H1 (cell line): ENCODE measurements around the gene TBC1D12. TPM values are rescaled to one million over a fixed set of nuclear protein-coding genes. Genes with fewer than 3 reads are reported as not detected.

ENCODE experiments used
- CTCF ChIA-PET: fragments of 300-600 bp; sonication (Branson Sonifier 250); formaldehyde crosslinking; loops from one replicate; lab custom pipeline; 2021; ENCODE audit not compliant: partially characterized antibody; lab: Charles Lee
- POLR2A ChIA-PET: fragments of 300-600 bp; sonication (Branson Sonifier 250); formaldehyde crosslinking; loops from one replicate; lab custom pipeline; 2021; ENCODE audit warnings: inconsistent platforms; ENCODE audit not compliant: partially characterized antibody; lab: Charles Lee
- DNase-seq, 2 experiments: peaks; one replicate each; pipeline versions ENCODE4 v3.0.0 to v3.0.0-alpha.2; 2010 to 2022; ENCODE audit warnings: low spot score in 2 of 2, low read depth in 1 of 2, mixed read lengths in 1 of 2
- FAIRE-seq: peaks from 2 replicates; lab custom pipeline; 2011; peaks lifted over from hg19 to GRCh38; lab: Jason Lieb, UNC
- H2AFZ ChIP-seq: 2 replicates; pipeline ENCODE4 v1.8.1; 2012; ENCODE audit warnings: low read length, inconsistent platforms
- H2AK5ac ChIP-seq: 2 replicates; pipeline ENCODE4 v1.6.1; 2013; ENCODE audit warnings: low read depth, low read length
- H2BK120ac ChIP-seq: replicated peaks from 2 replicates; pipeline ENCODE3; 2013; ENCODE audit warnings: low read depth, low read length, inconsistent platforms
- H2BK12ac ChIP-seq: 2 replicates; pipeline ENCODE4 v1.6.1; 2013; ENCODE audit warnings: low read depth, low read length
- H2BK15ac ChIP-seq: 2 replicates; pipeline ENCODE4 v1.6.1; 2013; ENCODE audit warnings: low read length
- H2BK20ac ChIP-seq: 2 replicates; pipeline ENCODE4 v1.6.1; 2013; ENCODE audit warnings: low read length
- H2BK5ac ChIP-seq: 2 replicates; pipeline ENCODE4 v1.6.1; 2013; ENCODE audit warnings: low read depth, low read length
- H3K14ac ChIP-seq: 2 replicates; pipeline ENCODE4 v1.6.1; 2013; ENCODE audit warnings: inconsistent platforms; ENCODE audit not compliant: insufficient read length
- H3K18ac ChIP-seq: 2 replicates; pipeline ENCODE4 v1.6.1; 2013; ENCODE audit warnings: low read length; ENCODE audit errors: extremely low read depth
- H3K23ac ChIP-seq: 2 replicates; pipeline ENCODE4 v1.6.1; 2013; ENCODE audit warnings: inconsistent platforms; ENCODE audit not compliant: insufficient read length
- H3K23me2 ChIP-seq: 2 replicates; pipeline ENCODE4 v1.6.1; 2013; ENCODE audit warnings: low read depth, low read length
- H3K27ac ChIP-seq: 2 replicates; pipeline ENCODE4 v1.6.1; 2011; ENCODE audit warnings: low read depth, low read length, inconsistent platforms
- H3K27me3 ChIP-seq, 4 experiments: replicated peaks in 1 of 4; 1 replicate in 1 of 4; 2 replicates in 3 of 4; pipeline versions ENCODE4 v1.6.1 to v1.8.1; 2011 to 2013; ENCODE audit warnings: low read length in 3 of 4, mild to moderate bottlenecking in 3 of 4, inconsistent platforms in 2 of 4, mixed read lengths in 2 of 4, moderate library complexity in 1 of 4; ENCODE audit not compliant: control insufficient read depth in 3 of 4, insufficient read depth in 3 of 4; ENCODE audit errors: extremely low read depth in 1 of 4
- H3K36me3 ChIP-seq, 4 experiments: 2 replicates each; pipeline versions ENCODE4 v1.6.1 to v1.8.1; 2011 to 2013; ENCODE audit warnings: mild to moderate bottlenecking in 4 of 4, low read length in 3 of 4, moderate library complexity in 2 of 4, control low read depth in 1 of 4, inconsistent platforms in 1 of 4; ENCODE audit not compliant: insufficient read depth in 4 of 4, control insufficient read depth in 2 of 4
- H3K4ac ChIP-seq: replicated peaks from 2 replicates; pipeline ENCODE3; 2013; ENCODE audit warnings: low read length, low read depth, mixed read lengths, inconsistent platforms; ENCODE audit not compliant: insufficient read length
- H3K4me1 ChIP-seq, 4 experiments: replicated peaks in 1 of 4; 1 replicate in 1 of 4; 2 replicates in 3 of 4; pipeline versions ENCODE4 v1.6.1 to v1.8.1; 2011 to 2013; ENCODE audit warnings: low read length in 3 of 4, inconsistent platforms in 2 of 4, mixed read lengths in 1 of 4; ENCODE audit not compliant: insufficient read depth in 4 of 4, control insufficient read depth in 3 of 4
- H3K4me2 ChIP-seq, 2 experiments: 2 replicates each; pipeline versions ENCODE4 v1.6.1 to v1.8.1; 2011 to 2013; ENCODE audit warnings: low read depth in 2 of 2, low read length in 2 of 2, control low read depth in 1 of 2, inconsistent platforms in 1 of 2, mild to moderate bottlenecking in 1 of 2; ENCODE audit not compliant: insufficient read depth in 1 of 2
- H3K4me3 ChIP-seq, 4 experiments: fragments of 200-600, 300-600 bp in 1 of 4; sonication (generic), shearing (Covaris generic), sonication (Bioruptor Twin) in 1 of 4; 2 replicates each; pipeline versions ENCODE4 v1.5.1 to v1.8.1; 2011 to 2016; ENCODE audit warnings: low read length in 4 of 4, low read depth in 3 of 4, control low read depth in 2 of 4, inconsistent platforms in 2 of 4, mild to moderate bottlenecking in 2 of 4, mixed read lengths in 1 of 4, moderate library complexity in 1 of 4; ENCODE audit not compliant: insufficient read depth in 2 of 4; ENCODE audit errors: extremely low read depth in 1 of 4
- H3K56ac ChIP-seq: replicated peaks from 2 replicates; pipeline ENCODE3; 2013; ENCODE audit warnings: low read depth, mild to moderate bottlenecking, mixed read lengths, low read length, inconsistent platforms; ENCODE audit not compliant: insufficient read length
- H3K79me1 ChIP-seq: 2 replicates; pipeline ENCODE4 v1.6.1; 2013; ENCODE audit warnings: low read depth, low read length, control low read depth
- H3K79me2 ChIP-seq, 2 experiments: 2 replicates each; pipeline versions ENCODE4 v1.6.1 to v1.8.1; 2012 to 2013; ENCODE audit warnings: low read length in 2 of 2, mild to moderate bottlenecking in 2 of 2, inconsistent platforms in 1 of 2; ENCODE audit not compliant: insufficient read depth in 2 of 2, control insufficient read depth in 1 of 2
- H3K9ac ChIP-seq, 4 experiments: replicated peaks in 1 of 4; 1 replicate in 1 of 4; 2 replicates in 3 of 4; pipeline versions ENCODE4 v1.6.1 to v1.8.1; 2011 to 2013; ENCODE audit warnings: low read depth in 3 of 4, low read length in 3 of 4, control low read depth in 2 of 4, mild to moderate bottlenecking in 2 of 4, moderate library complexity in 2 of 4, inconsistent platforms in 1 of 4; ENCODE audit errors: extremely low read depth in 1 of 4
- H3K9me3 ChIP-seq, 2 experiments: 2 replicates each; pipeline versions ENCODE4 v1.6.1 to v1.8.1; 2012 to 2013; ENCODE audit warnings: mild to moderate bottlenecking in 2 of 2, moderate library complexity in 2 of 2, control low read depth in 1 of 2, inconsistent platforms in 1 of 2, low read depth in 1 of 2, low read length in 1 of 2, mixed read lengths in 1 of 2; ENCODE audit not compliant: insufficient read depth in 2 of 2
- H4K20me1 ChIP-seq, 2 experiments: replicated peaks in 1 of 2; 2 replicates each; pipeline versions ENCODE3 to v1.8.1; 2011 to 2013; ENCODE audit warnings: inconsistent platforms in 2 of 2, low read length in 2 of 2, mild to moderate bottlenecking in 1 of 2; ENCODE audit not compliant: insufficient read depth in 2 of 2, control insufficient read depth in 1 of 2
- H4K5ac ChIP-seq: 2 replicates; pipeline ENCODE4 v1.6.1; 2013; ENCODE audit warnings: low read length, low read depth, mixed read lengths, inconsistent platforms; ENCODE audit not compliant: insufficient read length
- H4K8ac ChIP-seq: 2 replicates; pipeline ENCODE4 v1.8.0; 2013; ENCODE audit warnings: mild to moderate bottlenecking, moderate library complexity, low read length, inconsistent platforms; ENCODE audit not compliant: insufficient read depth; ENCODE audit errors: extremely low read depth
- H4K91ac ChIP-seq: replicated peaks from 2 replicates; pipeline ENCODE3; 2013; ENCODE audit warnings: low read length, mixed read lengths, inconsistent platforms; ENCODE audit not compliant: insufficient read length
- BACH1 ChIP-seq: IDR thresholded peaks from 2 replicates; pipeline ENCODE4 v1.6.1; 2012; ENCODE audit warnings: low read length, improper control_type of control experiment
- CEBPB ChIP-seq: IDR thresholded peaks from 2 replicates; pipeline ENCODE4 v1.6.1; 2012; ENCODE audit warnings: low read depth, low read length
- GTF2F1 ChIP-seq: IDR thresholded peaks from 2 replicates; pipeline ENCODE4 v1.6.1; 2012; ENCODE audit warnings: low read depth, low read length, improper control_type of control experiment, borderline replicate concordance
- JUN ChIP-seq: IDR thresholded peaks from 2 replicates; pipeline ENCODE4 v1.6.1; 2011; ENCODE audit warnings: low read depth, mild to moderate bottlenecking, improper control_type of control experiment, low read length
- JUND ChIP-seq: IDR thresholded peaks from 2 replicates; pipeline ENCODE4 v1.6.1; 2011; ENCODE audit warnings: mild to moderate bottlenecking, improper control_type of control experiment, low read length
- KDM5A ChIP-seq: fragments of 200-600 bp; IDR thresholded peaks from 2 replicates; pipeline ENCODE4 v1.7.1; 2012; ENCODE audit warnings: mild to moderate bottlenecking, low read length, inconsistent platforms, mixed read lengths
- NANOG ChIP-seq: IDR thresholded peaks from 2 replicates; pipeline ENCODE4 v1.6.1; 2011; ENCODE audit warnings: low read length, low read depth, mild to moderate bottlenecking, inconsistent platforms; ENCODE audit not compliant: insufficient read depth, poor library complexity, severe bottlenecking
- NRF1 ChIP-seq: IDR thresholded peaks from 2 replicates; pipeline ENCODE4 v1.6.1; 2011; ENCODE audit warnings: mild to moderate bottlenecking, low read depth, low read length, improper control_type of control experiment
- POU5F1 ChIP-seq: IDR thresholded peaks from 2 replicates; pipeline ENCODE4 v1.6.1; 2011; ENCODE audit warnings: low read depth, mild to moderate bottlenecking, low read length, moderate library complexity
- RAD21 ChIP-seq, 2 experiments: IDR thresholded peaks in 1 of 2; conservative IDR thresholded peaks in 1 of 2; 2 replicates each; pipeline ENCODE4 v1.6.1; 2011; ENCODE audit warnings: low read depth in 2 of 2, low read length in 2 of 2, improper control_type of control experiment in 1 of 2, inconsistent platforms in 1 of 2, mild to moderate bottlenecking in 1 of 2, moderate library complexity in 1 of 2
- RBBP5 ChIP-seq: IDR thresholded peaks from 2 replicates; pipeline ENCODE4 v1.7.1; 2012; ENCODE audit warnings: low read depth, mild to moderate bottlenecking, inconsistent platforms, low read length, moderate library complexity, borderline replicate concordance
- RFX5 ChIP-seq: IDR thresholded peaks from 2 replicates; pipeline ENCODE4 v1.6.1; 2011; ENCODE audit warnings: low read depth, low read length, improper control_type of control experiment, borderline replicate concordance
- WGBS, 2 experiments: shearing (Covaris generic) in 1 of 2; methylation state at CpG; one replicate each; pipeline versions ENCODE4 v1.1.6 to v1.1.7; 2013 to 2015; ENCODE audit warnings: low lambda C conversion rate in 2 of 2, mixed read lengths in 2 of 2, inconsistent platforms in 1 of 2, low coverage in 1 of 2, missing lambda C conversion rate in 1 of 2; ENCODE audit not compliant: insufficient replicate concordance in 2 of 2, insufficient coverage in 1 of 2, insufficient read length in 1 of 2; ENCODE audit errors: extremely low coverage in 1 of 2, missing lambda C conversion rate in 1 of 2; 5-methylcytosine and 5-hydroxymethylcytosine counted together
- polyA plus RNA-seq, 7 experiments: library from polyadenylated mRNA; depleted of rRNA in 3 of 7; stranded (reverse) in 5 of 7; unstranded in 2 of 7; fragments of >200 nt in 5 of 7; fragments of 200-250 nt in 2 of 7; gene quantifications; 1 replicate in 5 of 7; 2 replicates in 1 of 7; 4 replicates in 1 of 7; pipeline versions ENCODE4 v1.2.1 to v1.2.3, GENCODE V29; 2011 to 2013; ENCODE audit warnings: missing spikeins in 2 of 7, mixed read lengths in 2 of 7
- total RNA-seq: library from RNA; stranded (reverse); fragmentation: NEBNext Ultra II Directional; extraction: Animal tissue kit (Norgen Biotek cat#: 25700); gene quantifications from 2 replicates; pipeline ENCODE4 v1.2.1, GENCODE V29; 2021
- TF ChIP-seq, protein P1 (sequence below): IDR thresholded peaks from 2 replicates; pipeline ENCODE4 v1.6.1; 2011; ENCODE audit warnings: low read depth, mild to moderate bottlenecking, low read length; ENCODE audit not compliant: insufficient read depth

TBC1D12 gene
- total and polyA plus RNA-seq, 2 of the 8 experiments (the other 6 are each of a cell fraction or from before 2014, with no cell fraction given) = 1.1 to 3.2 TPM

GRCh38 chr10:94407668-94408067 is 5.3 kb downstream of the TBC1D12 start:
- CTCF ChIA-PET = interaction anchor here (0.6 to 0.9 kb wide), 3 partner anchors 16 to 726 kb away, joined by 3 to 4 read pairs (median 3); no protein-coding TSS in a partner anchor
- Histone ChIP-seq H3K9ac (no peak overlapping the region), H2BK15ac (no peak overlapping the region), H4K20me1 (peaks cover 0 to 2% of the 10 kb centered on the region in 2 experiments), H2AK5ac (no peak overlapping the region), H3K79me1 (no peaks in the 10 kb centered on the region), H4K8ac (no peak overlapping the region), H3K56ac (no peak overlapping the region), H4K91ac (no peak overlapping the region), H3K9me3 (no peaks in the 10 kb centered on the region), H3K4ac (no peak overlapping the region), H3K18ac (no peak overlapping the region), H3K79me2 (no peaks in the 10 kb centered on the region), H2AFZ (no peak overlapping the region), H3K4me3 (no peak overlapping the region), H3K27ac (no peak overlapping the region), H3K23ac (no peak overlapping the region), H2BK12ac (no peak overlapping the region), H4K5ac (no peak overlapping the region), H3K27me3 (peaks cover 1 to 24% (median 16%) of the 10 kb centered on the region in 4 experiments), H2BK20ac (no peak overlapping the region), H3K4me1 (peaks cover 0 to 4% (median under 1%) of the 10 kb centered on the region in 4 experiments; a peak in 2 of 7 replicates), H2BK5ac (no peak overlapping the region), H3K36me3 (no peaks in the 10 kb centered on the region), H3K14ac (no peak overlapping the region), H3K4me2 (no peak overlapping the region), H3K23me2 (peaks cover 6% of the 10 kb centered on the region; the same call in 1 of the 2 replicates), H2BK120ac (no peak overlapping the region)
- WGBS, 2 experiments = 86% methylated on average over 3 of the region's 3 CpGs; no CpG with 5 or more reads in 1 of the 2 experiments
- DNase-seq = no peak
- no peak for FAIRE-seq
- POLR2A ChIA-PET = interaction anchor here (0.7 kb wide), 1 partner anchor 30 kb away, joined by 5 read pairs; no protein-coding TSS in a partner anchor
- no peak for TF ChIP-seq JUND
- TF ChIP-seq RBBP5 = no peak
- TF ChIP-seq NRF1 = no peak
- TF ChIP-seq RAD21 (IDR thresholded peaks at IDR 0.05 in 1 of 2, conservative IDR thresholded peaks at IDR 0.05 in 1 of 2; ENCODE audit: low read depth in 2 of 2, low read length in 2 of 2) = no peak
- no peak for TF ChIP-seq GTF2F1
- TF ChIP-seq NANOG = no peak
- TF ChIP-seq, protein P1, sequence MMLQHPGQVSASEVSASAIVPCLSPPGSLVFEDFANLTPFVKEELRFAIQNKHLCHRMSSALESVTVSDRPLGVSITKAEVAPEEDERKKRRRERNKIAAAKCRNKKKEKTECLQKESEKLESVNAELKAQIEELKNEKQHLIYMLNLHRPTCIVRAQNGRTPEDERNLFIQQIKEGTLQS = no peak
- no peak for TF ChIP-seq POU5F1
- no peak for TF ChIP-seq KDM5A
- no peak for TF ChIP-seq JUN
- TF ChIP-seq RFX5 = no peak
- TF ChIP-seq CEBPB = no peak
- no peak for TF ChIP-seq BACH1
